ENCODE data around the gene SPATS1. TPM values are rescaled to one million over a fixed set of nuclear protein-coding genes. Genes with fewer than 3 reads are reported as not detected.

The SPATS1 gene
- total and polyA plus RNA-seq, 2 of the 13 experiments (the other 11 are each of a cell fraction or from before 2014, with no cell fraction given): not detected

DNA sequence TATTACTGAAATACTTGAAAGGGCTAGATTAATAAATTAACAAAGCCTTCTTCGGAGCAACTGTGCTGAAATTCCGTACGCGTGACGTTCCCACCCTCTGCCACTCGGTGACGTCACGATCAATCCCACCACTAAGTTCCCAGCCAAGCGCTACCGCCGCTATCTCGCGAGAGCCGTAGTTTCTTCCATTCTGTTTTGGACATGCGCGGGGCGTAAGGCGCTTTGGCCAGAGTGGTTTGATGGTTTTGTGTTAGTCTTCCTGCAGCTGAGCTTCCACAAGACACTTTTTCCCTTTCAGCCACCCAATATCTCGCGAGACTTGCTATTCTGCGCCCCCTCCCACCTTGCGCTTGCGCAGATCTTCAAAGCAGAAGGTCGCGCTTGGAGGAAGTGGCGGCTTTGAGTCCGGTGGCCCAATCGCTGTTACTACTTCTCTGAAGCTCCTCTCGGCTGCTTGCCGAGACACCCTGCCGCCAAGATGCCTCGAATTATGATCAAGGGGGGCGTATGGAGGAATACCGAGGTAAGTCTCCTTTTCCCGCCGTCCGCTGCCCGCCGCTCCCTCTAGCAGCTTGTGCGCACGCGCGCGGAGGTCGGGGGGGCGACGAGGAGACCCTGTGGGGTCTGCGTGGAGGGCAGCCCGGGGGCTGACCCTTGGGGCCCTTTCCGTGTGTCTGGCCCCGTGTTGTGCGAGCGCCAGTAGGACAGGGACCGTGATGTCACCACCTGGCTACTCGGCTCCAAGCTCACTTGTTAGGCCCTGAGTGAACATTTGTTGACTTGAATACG is 45.1 kb downstream of the SPATS1 start, which contains the start of gene CDC5L (continued):
- TF ChIP-seq, protein P1, sequence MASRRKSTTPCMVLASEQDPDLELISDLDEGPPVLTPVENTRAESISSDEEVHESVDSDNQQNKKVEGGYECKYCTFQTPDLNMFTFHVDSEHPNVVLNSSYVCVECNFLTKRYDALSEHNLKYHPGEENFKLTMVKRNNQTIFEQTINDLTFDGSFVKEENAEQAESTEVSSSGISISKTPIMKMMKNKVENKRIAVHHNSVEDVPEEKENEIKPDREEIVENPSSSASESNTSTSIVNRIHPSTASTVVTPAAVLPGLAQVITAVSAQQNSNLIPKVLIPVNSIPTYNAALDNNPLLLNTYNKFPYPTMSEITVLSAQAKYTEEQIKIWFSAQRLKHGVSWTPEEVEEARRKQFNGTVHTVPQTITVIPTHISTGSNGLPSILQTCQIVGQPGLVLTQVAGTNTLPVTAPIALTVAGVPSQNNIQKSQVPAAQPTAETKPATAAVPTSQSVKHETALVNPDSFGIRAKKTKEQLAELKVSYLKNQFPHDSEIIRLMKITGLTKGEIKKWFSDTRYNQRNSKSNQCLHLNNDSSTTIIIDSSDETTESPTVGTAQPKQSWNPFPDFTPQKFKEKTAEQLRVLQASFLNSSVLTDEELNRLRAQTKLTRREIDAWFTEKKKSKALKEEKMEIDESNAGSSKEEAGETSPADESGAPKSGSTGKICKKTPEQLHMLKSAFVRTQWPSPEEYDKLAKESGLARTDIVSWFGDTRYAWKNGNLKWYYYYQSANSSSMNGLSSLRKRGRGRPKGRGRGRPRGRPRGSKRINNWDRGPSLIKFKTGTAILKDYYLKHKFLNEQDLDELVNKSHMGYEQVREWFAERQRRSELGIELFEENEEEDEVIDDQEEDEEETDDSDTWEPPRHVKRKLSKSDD (CRISPR knock-in tag; IDR thresholded peaks at IDR 0.05; ENCODE audit: low read depth): peak; percentile 99
- peak; percentile 37; the same call in 1 of the 2 replicates for TF ChIP-seq SNAPC2 (CRISPR knock-in tag; IDR thresholded peaks at IDR 0.05)
- TF ChIP-seq ZBTB42 (CRISPR knock-in tag; IDR thresholded peaks at IDR 0.05): no peak
- TF ChIP-seq ELF1 (CRISPR knock-in tag; IDR thresholded peaks at IDR 0.05): peak; percentile 83
- TF ChIP-seq EEA1 (CRISPR knock-in tag; IDR thresholded peaks at IDR 0.05; ENCODE audit: borderline replicate concordance): peak; percentile 20; the same call in 1 of the 2 replicates
- TF ChIP-seq, protein P2, sequence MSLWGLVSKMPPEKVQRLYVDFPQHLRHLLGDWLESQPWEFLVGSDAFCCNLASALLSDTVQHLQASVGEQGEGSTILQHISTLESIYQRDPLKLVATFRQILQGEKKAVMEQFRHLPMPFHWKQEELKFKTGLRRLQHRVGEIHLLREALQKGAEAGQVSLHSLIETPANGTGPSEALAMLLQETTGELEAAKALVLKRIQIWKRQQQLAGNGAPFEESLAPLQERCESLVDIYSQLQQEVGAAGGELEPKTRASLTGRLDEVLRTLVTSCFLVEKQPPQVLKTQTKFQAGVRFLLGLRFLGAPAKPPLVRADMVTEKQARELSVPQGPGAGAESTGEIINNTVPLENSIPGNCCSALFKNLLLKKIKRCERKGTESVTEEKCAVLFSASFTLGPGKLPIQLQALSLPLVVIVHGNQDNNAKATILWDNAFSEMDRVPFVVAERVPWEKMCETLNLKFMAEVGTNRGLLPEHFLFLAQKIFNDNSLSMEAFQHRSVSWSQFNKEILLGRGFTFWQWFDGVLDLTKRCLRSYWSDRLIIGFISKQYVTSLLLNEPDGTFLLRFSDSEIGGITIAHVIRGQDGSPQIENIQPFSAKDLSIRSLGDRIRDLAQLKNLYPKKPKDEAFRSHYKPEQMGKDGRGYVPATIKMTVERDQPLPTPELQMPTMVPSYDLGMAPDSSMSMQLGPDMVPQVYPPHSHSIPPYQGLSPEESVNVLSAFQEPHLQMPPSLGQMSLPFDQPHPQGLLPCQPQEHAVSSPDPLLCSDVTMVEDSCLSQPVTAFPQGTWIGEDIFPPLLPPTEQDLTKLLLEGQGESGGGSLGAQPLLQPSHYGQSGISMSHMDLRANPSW (CRISPR knock-in tag; IDR thresholded peaks at IDR 0.05; ENCODE audit: borderline replicate concordance): no peak
- TF ChIP-seq HOXA5 (CRISPR knock-in tag; IDR thresholded peaks at IDR 0.05): 0 out of 2 replicates have a peak, but pooled peaks have one; percentile 66
- peak; percentile 23 for TF ChIP-seq CBX1 (IDR thresholded peaks at IDR 0.05; ENCODE audit: low read depth)
- no peak for TF ChIP-seq PLRG1 (conservative IDR thresholded peaks at IDR 0.05)
- TF ChIP-seq, protein P3, sequence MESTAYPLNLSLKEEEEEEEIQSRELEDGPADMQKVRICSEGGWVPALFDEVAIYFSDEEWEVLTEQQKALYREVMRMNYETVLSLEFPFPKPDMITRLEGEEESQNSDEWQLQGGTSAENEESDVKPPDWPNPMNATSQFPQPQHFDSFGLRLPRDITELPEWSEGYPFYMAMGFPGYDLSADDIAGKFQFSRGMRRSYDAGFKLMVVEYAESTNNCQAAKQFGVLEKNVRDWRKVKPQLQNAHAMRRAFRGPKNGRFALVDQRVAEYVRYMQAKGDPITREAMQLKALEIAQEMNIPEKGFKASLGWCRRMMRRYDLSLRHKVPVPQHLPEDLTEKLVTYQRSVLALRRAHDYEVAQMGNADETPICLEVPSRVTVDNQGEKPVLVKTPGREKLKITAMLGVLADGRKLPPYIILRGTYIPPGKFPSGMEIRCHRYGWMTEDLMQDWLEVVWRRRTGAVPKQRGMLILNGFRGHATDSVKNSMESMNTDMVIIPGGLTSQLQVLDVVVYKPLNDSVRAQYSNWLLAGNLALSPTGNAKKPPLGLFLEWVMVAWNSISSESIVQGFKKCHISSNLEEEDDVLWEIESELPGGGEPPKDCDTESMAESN (CRISPR knock-in tag; conservative IDR thresholded peaks at IDR 0.05): peak; percentile 76
- TF ChIP-seq, protein P4, sequence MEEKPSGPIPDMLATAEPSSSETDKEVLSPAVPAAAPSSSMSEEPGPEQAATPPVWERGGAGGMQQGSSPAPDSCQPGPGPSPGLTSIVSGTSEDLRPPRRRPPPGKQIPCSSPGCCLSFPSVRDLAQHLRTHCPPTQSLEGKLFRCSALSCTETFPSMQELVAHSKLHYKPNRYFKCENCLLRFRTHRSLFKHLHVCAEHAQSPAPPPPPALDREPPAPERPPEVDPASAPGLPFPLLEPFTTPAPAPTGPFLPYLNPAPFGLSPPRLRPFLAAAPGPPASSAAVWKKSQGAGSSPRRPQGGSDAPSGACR (CRISPR knock-in tag; IDR thresholded peaks at IDR 0.05): peak; percentile 67; the same call in 1 of the 2 replicates
- 0 out of 2 replicates have a peak, but pooled peaks have one; percentile 55 for TF ChIP-seq KDM1A (CRISPR knock-in tag; IDR thresholded peaks at IDR 0.05)
- TF ChIP-seq ZNF431 (CRISPR knock-in tag; IDR thresholded peaks at IDR 0.05; ENCODE audit: borderline replicate concordance, low read depth): peak; percentile 44
- TF ChIP-seq, protein P5, sequence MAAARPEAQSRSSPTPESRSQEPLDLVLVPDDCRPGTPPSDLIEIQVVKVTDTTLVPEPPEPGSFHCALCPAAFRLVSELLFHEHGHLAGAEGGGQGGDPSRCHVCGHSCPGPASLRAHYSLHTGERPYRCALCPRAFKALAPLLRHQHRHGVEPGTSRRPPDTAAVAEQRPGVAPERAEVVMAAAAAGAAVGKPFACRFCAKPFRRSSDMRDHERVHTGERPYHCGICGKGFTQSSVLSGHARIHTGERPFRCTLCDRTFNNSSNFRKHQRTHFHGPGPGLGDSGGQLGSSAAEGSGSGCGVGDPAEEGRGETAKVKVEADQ (CRISPR knock-in tag; IDR thresholded peaks at IDR 0.05; ENCODE audit: borderline replicate concordance): peak; percentile 75
- TF ChIP-seq, protein P6, sequence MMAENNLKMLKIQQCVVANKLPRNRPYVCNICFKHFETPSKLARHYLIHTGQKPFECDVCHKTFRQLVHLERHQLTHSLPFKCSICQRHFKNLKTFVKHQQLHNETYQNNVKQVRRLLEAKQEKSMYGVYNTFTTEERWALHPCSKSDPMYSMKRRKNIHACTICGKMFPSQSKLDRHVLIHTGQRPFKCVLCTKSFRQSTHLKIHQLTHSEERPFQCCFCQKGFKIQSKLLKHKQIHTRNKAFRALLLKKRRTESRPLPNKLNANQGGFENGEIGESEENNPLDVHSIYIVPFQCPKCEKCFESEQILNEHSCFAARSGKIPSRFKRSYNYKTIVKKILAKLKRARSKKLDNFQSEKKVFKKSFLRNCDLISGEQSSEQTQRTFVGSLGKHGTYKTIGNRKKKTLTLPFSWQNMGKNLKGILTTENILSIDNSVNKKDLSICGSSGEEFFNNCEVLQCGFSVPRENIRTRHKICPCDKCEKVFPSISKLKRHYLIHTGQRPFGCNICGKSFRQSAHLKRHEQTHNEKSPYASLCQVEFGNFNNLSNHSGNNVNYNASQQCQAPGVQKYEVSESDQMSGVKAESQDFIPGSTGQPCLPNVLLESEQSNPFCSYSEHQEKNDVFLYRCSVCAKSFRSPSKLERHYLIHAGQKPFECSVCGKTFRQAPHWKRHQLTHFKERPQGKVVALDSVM (CRISPR knock-in tag; IDR thresholded peaks at IDR 0.05): peak; percentile 39; the same call in 1 of the 2 replicates
- peak; percentile 92 for TF ChIP-seq IKZF4 (CRISPR knock-in tag; IDR thresholded peaks at IDR 0.05; ENCODE audit: borderline replicate concordance, low read depth, not compliant biosample characterization)

Measured in HepG2 (cell line).